H1 (cell line): Measurements from ENCODE around the gene FNDC11. TPM values are rescaled to one million over a fixed set of nuclear protein-coding genes. Genes with fewer than 3 reads are reported as not detected.

Experiments used
- CTCF ChIA-PET: fragments of 300-600 bp; sonication (Branson Sonifier 250); formaldehyde crosslinking; loops from one replicate; lab custom pipeline; 2021; ENCODE audit not compliant: partially characterized antibody; lab: Charles Lee
- POLR2A ChIA-PET: fragments of 300-600 bp; sonication (Branson Sonifier 250); formaldehyde crosslinking; loops from one replicate; lab custom pipeline; 2021; ENCODE audit warnings: inconsistent platforms; ENCODE audit not compliant: partially characterized antibody; lab: Charles Lee
- DNase-seq, 2 experiments: peaks; one replicate each; pipeline versions ENCODE4 v3.0.0 to v3.0.0-alpha.2; 2010 to 2022; ENCODE audit warnings: low spot score in 2 of 2, low read depth in 1 of 2, mixed read lengths in 1 of 2
- FAIRE-seq: peaks from 2 replicates; lab custom pipeline; 2011; peaks lifted over from hg19 to GRCh38; lab: Jason Lieb, UNC
- H2AFZ ChIP-seq: 2 replicates; pipeline ENCODE4 v1.8.1; 2012; ENCODE audit warnings: low read length, inconsistent platforms
- H2AK5ac ChIP-seq: 2 replicates; pipeline ENCODE4 v1.6.1; 2013; ENCODE audit warnings: low read depth, low read length
- H2BK120ac ChIP-seq: replicated peaks from 2 replicates; pipeline ENCODE3; 2013; ENCODE audit warnings: low read depth, low read length, inconsistent platforms
- H2BK12ac ChIP-seq: 2 replicates; pipeline ENCODE4 v1.6.1; 2013; ENCODE audit warnings: low read depth, low read length
- H2BK15ac ChIP-seq: 2 replicates; pipeline ENCODE4 v1.6.1; 2013; ENCODE audit warnings: low read length
- H2BK20ac ChIP-seq: 2 replicates; pipeline ENCODE4 v1.6.1; 2013; ENCODE audit warnings: low read length
- H2BK5ac ChIP-seq: 2 replicates; pipeline ENCODE4 v1.6.1; 2013; ENCODE audit warnings: low read depth, low read length
- H3K14ac ChIP-seq: 2 replicates; pipeline ENCODE4 v1.6.1; 2013; ENCODE audit warnings: inconsistent platforms; ENCODE audit not compliant: insufficient read length
- H3K18ac ChIP-seq: 2 replicates; pipeline ENCODE4 v1.6.1; 2013; ENCODE audit warnings: low read length; ENCODE audit errors: extremely low read depth
- H3K23ac ChIP-seq: 2 replicates; pipeline ENCODE4 v1.6.1; 2013; ENCODE audit warnings: inconsistent platforms; ENCODE audit not compliant: insufficient read length
- H3K23me2 ChIP-seq: 2 replicates; pipeline ENCODE4 v1.6.1; 2013; ENCODE audit warnings: low read depth, low read length
- H3K27ac ChIP-seq: 2 replicates; pipeline ENCODE4 v1.6.1; 2011; ENCODE audit warnings: low read depth, low read length, inconsistent platforms
- H3K27me3 ChIP-seq, 4 experiments: replicated peaks in 1 of 4; 1 replicate in 1 of 4; 2 replicates in 3 of 4; pipeline versions ENCODE4 v1.6.1 to v1.8.1; 2011 to 2013; ENCODE audit warnings: low read length in 3 of 4, mild to moderate bottlenecking in 3 of 4, inconsistent platforms in 2 of 4, mixed read lengths in 2 of 4, moderate library complexity in 1 of 4; ENCODE audit not compliant: control insufficient read depth in 3 of 4, insufficient read depth in 3 of 4; ENCODE audit errors: extremely low read depth in 1 of 4
- H3K36me3 ChIP-seq, 4 experiments: 2 replicates each; pipeline versions ENCODE4 v1.6.1 to v1.8.1; 2011 to 2013; ENCODE audit warnings: mild to moderate bottlenecking in 4 of 4, low read length in 3 of 4, moderate library complexity in 2 of 4, control low read depth in 1 of 4, inconsistent platforms in 1 of 4; ENCODE audit not compliant: insufficient read depth in 4 of 4, control insufficient read depth in 2 of 4
- H3K4ac ChIP-seq: replicated peaks from 2 replicates; pipeline ENCODE3; 2013; ENCODE audit warnings: low read length, low read depth, mixed read lengths, inconsistent platforms; ENCODE audit not compliant: insufficient read length
- H3K4me1 ChIP-seq, 4 experiments: replicated peaks in 1 of 4; 1 replicate in 1 of 4; 2 replicates in 3 of 4; pipeline versions ENCODE4 v1.6.1 to v1.8.1; 2011 to 2013; ENCODE audit warnings: low read length in 3 of 4, inconsistent platforms in 2 of 4, mixed read lengths in 1 of 4; ENCODE audit not compliant: insufficient read depth in 4 of 4, control insufficient read depth in 3 of 4
- H3K4me2 ChIP-seq, 2 experiments: 2 replicates each; pipeline versions ENCODE4 v1.6.1 to v1.8.1; 2011 to 2013; ENCODE audit warnings: low read depth in 2 of 2, low read length in 2 of 2, control low read depth in 1 of 2, inconsistent platforms in 1 of 2, mild to moderate bottlenecking in 1 of 2; ENCODE audit not compliant: insufficient read depth in 1 of 2
- H3K4me3 ChIP-seq, 4 experiments: fragments of 200-600, 300-600 bp in 1 of 4; sonication (generic), shearing (Covaris generic), sonication (Bioruptor Twin) in 1 of 4; 2 replicates each; pipeline versions ENCODE4 v1.5.1 to v1.8.1; 2011 to 2016; ENCODE audit warnings: low read length in 4 of 4, low read depth in 3 of 4, control low read depth in 2 of 4, inconsistent platforms in 2 of 4, mild to moderate bottlenecking in 2 of 4, mixed read lengths in 1 of 4, moderate library complexity in 1 of 4; ENCODE audit not compliant: insufficient read depth in 2 of 4; ENCODE audit errors: extremely low read depth in 1 of 4
- H3K56ac ChIP-seq: replicated peaks from 2 replicates; pipeline ENCODE3; 2013; ENCODE audit warnings: low read depth, mild to moderate bottlenecking, mixed read lengths, low read length, inconsistent platforms; ENCODE audit not compliant: insufficient read length
- H3K79me1 ChIP-seq: 2 replicates; pipeline ENCODE4 v1.6.1; 2013; ENCODE audit warnings: low read depth, low read length, control low read depth
- H3K79me2 ChIP-seq, 2 experiments: 2 replicates each; pipeline versions ENCODE4 v1.6.1 to v1.8.1; 2012 to 2013; ENCODE audit warnings: low read length in 2 of 2, mild to moderate bottlenecking in 2 of 2, inconsistent platforms in 1 of 2; ENCODE audit not compliant: insufficient read depth in 2 of 2, control insufficient read depth in 1 of 2
- H3K9ac ChIP-seq, 4 experiments: replicated peaks in 1 of 4; 1 replicate in 1 of 4; 2 replicates in 3 of 4; pipeline versions ENCODE4 v1.6.1 to v1.8.1; 2011 to 2013; ENCODE audit warnings: low read depth in 3 of 4, low read length in 3 of 4, control low read depth in 2 of 4, mild to moderate bottlenecking in 2 of 4, moderate library complexity in 2 of 4, inconsistent platforms in 1 of 4; ENCODE audit errors: extremely low read depth in 1 of 4
- H3K9me3 ChIP-seq, 2 experiments: 2 replicates each; pipeline versions ENCODE4 v1.6.1 to v1.8.1; 2012 to 2013; ENCODE audit warnings: mild to moderate bottlenecking in 2 of 2, moderate library complexity in 2 of 2, control low read depth in 1 of 2, inconsistent platforms in 1 of 2, low read depth in 1 of 2, low read length in 1 of 2, mixed read lengths in 1 of 2; ENCODE audit not compliant: insufficient read depth in 2 of 2
- H4K20me1 ChIP-seq, 2 experiments: replicated peaks in 1 of 2; 2 replicates each; pipeline versions ENCODE3 to v1.8.1; 2011 to 2013; ENCODE audit warnings: inconsistent platforms in 2 of 2, low read length in 2 of 2, mild to moderate bottlenecking in 1 of 2; ENCODE audit not compliant: insufficient read depth in 2 of 2, control insufficient read depth in 1 of 2
- H4K5ac ChIP-seq: 2 replicates; pipeline ENCODE4 v1.6.1; 2013; ENCODE audit warnings: low read length, low read depth, mixed read lengths, inconsistent platforms; ENCODE audit not compliant: insufficient read length
- H4K8ac ChIP-seq: 2 replicates; pipeline ENCODE4 v1.8.0; 2013; ENCODE audit warnings: mild to moderate bottlenecking, moderate library complexity, low read length, inconsistent platforms; ENCODE audit not compliant: insufficient read depth; ENCODE audit errors: extremely low read depth
- H4K91ac ChIP-seq: replicated peaks from 2 replicates; pipeline ENCODE3; 2013; ENCODE audit warnings: low read length, mixed read lengths, inconsistent platforms; ENCODE audit not compliant: insufficient read length
- CBX5 ChIP-seq: fragments of 300-800, 300-1000 bp; sonication (generic); IDR thresholded peaks from 2 replicates; pipeline ENCODE4 v1.7.1; 2016; ENCODE audit warnings: antibody characterized with exemption, low read length, low read depth
- CEBPB ChIP-seq: IDR thresholded peaks from 2 replicates; pipeline ENCODE4 v1.6.1; 2012; ENCODE audit warnings: low read depth, low read length
- CTBP2 ChIP-seq: IDR thresholded peaks from 2 replicates; pipeline ENCODE4 v1.7.0; 2011; ENCODE audit warnings: borderline replicate concordance, mild to moderate bottlenecking, moderate library complexity, mixed read lengths, low read length; ENCODE audit not compliant: insufficient read depth, insufficient read length
- HDAC2 ChIP-seq, 2 experiments: fragments of 300-600 bp in 1 of 2; sonication (generic) in 1 of 2; IDR thresholded peaks; 2 replicates each; pipeline ENCODE4 v1.6.1; 2011 to 2012; ENCODE audit warnings: low read depth in 2 of 2, low read length in 2 of 2, mild to moderate bottlenecking in 2 of 2, moderate library complexity in 2 of 2, borderline replicate concordance in 1 of 2, inconsistent platforms in 1 of 2
- MAFK ChIP-seq: IDR thresholded peaks from 2 replicates; pipeline ENCODE4 v1.6.1; 2012; ENCODE audit warnings: low read depth, mild to moderate bottlenecking, improper control_type of control experiment, low read length
- NRF1 ChIP-seq: IDR thresholded peaks from 2 replicates; pipeline ENCODE4 v1.6.1; 2011; ENCODE audit warnings: mild to moderate bottlenecking, low read depth, low read length, improper control_type of control experiment
- PHF8 ChIP-seq: fragments of 200-600 bp; sonication (generic); conservative IDR thresholded peaks from 2 replicates; pipeline ENCODE4 v1.7.1; 2012; ENCODE audit warnings: low read depth, mild to moderate bottlenecking, inconsistent platforms, low read length, moderate library complexity
- SP1 ChIP-seq: IDR thresholded peaks from 2 replicates; pipeline ENCODE4 v1.6.1; 2011; ENCODE audit warnings: low read depth, low read length
- TBP ChIP-seq: IDR thresholded peaks from 2 replicates; pipeline ENCODE4 v1.6.1; 2011; ENCODE audit warnings: low read depth, low read length, improper control_type of control experiment
- TEAD4 ChIP-seq: IDR thresholded peaks from 2 replicates; pipeline ENCODE4 v1.6.1; 2012; ENCODE audit warnings: low read depth, low read length, inconsistent platforms, mixed read lengths
- WGBS, 2 experiments: shearing (Covaris generic) in 1 of 2; methylation state at CpG; one replicate each; pipeline versions ENCODE4 v1.1.6 to v1.1.7; 2013 to 2015; ENCODE audit warnings: low lambda C conversion rate in 2 of 2, mixed read lengths in 2 of 2, inconsistent platforms in 1 of 2, low coverage in 1 of 2, missing lambda C conversion rate in 1 of 2; ENCODE audit not compliant: insufficient replicate concordance in 2 of 2, insufficient coverage in 1 of 2, insufficient read length in 1 of 2; ENCODE audit errors: extremely low coverage in 1 of 2, missing lambda C conversion rate in 1 of 2; 5-methylcytosine and 5-hydroxymethylcytosine counted together
- polyA plus RNA-seq, 7 experiments: library from polyadenylated mRNA; depleted of rRNA in 3 of 7; stranded (reverse) in 5 of 7; unstranded in 2 of 7; fragments of >200 nt in 5 of 7; fragments of 200-250 nt in 2 of 7; gene quantifications; 1 replicate in 5 of 7; 2 replicates in 1 of 7; 4 replicates in 1 of 7; pipeline versions ENCODE4 v1.2.1 to v1.2.3, GENCODE V29; 2011 to 2013; ENCODE audit warnings: missing spikeins in 2 of 7, mixed read lengths in 2 of 7
- total RNA-seq: library from RNA; stranded (reverse); fragmentation: NEBNext Ultra II Directional; extraction: Animal tissue kit (Norgen Biotek cat#: 25700); gene quantifications from 2 replicates; pipeline ENCODE4 v1.2.1, GENCODE V29; 2021
- TF ChIP-seq, protein P1 (sequence below): IDR thresholded peaks from 2 replicates; pipeline ENCODE4 v1.6.1; 2012; ENCODE audit warnings: low read length, inconsistent platforms

The FNDC11 gene
- total and polyA plus RNA-seq, 2 of the 8 experiments (the other 6 are each of a cell fraction or from before 2014, with no cell fraction given): 2.6 to 8.8 TPM

DNA sequence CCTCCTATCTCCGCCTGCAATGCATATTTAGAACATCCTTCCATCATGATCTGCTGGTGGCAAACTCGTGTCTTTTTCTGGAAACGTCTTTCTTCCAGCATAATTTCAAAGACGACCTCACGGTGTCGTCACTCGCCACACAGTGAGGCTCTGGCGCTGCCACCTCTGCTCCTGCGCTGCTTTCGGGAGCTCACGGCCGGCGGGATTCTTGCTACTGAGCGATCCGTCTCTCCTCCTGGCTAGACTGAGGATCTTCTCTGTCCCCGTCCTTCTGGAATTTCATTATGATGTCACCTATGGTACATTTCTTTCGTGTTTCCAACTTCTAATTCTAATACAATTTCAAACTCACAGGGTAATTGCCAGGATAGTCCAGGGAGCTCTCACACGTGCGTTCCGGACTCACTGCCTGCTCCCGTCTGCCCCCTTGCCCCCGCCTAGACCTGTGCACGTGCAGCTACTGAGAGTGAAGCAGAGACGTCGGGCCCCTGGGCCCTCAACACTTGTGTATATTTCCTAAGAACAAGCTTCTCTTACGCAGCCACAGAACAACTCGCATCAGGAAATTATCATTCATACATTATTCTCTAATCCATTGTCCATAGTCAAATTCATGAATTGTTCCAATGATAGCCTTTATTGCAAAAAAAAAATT is 45.6 kb downstream of the FNDC11 start:
- Histone ChIP-seq H3K4ac (no peak overlapping the region), H2BK20ac (no peak overlapping the region), H4K91ac (no peak overlapping the region), H3K4me2 (no peak overlapping the region), H3K9me3 (no peaks in the 10 kb centered on the region), H3K4me3 (no peak overlapping the region), H4K20me1 (peaks cover 0 to 3% of the 10 kb centered on the region in 2 experiments), H2BK5ac (no peak overlapping the region), H3K4me1 (no peaks in the 10 kb centered on the region), H2BK120ac (no peak overlapping the region), H3K18ac (no peak overlapping the region), H4K8ac (no peak overlapping the region; the same call in 1 of the 2 replicates), H3K23ac (no peak overlapping the region), H3K56ac (no peak overlapping the region), H3K79me2 (no peaks in the 10 kb centered on the region), H3K27ac (no peak overlapping the region), H3K36me3 (peaks cover 9 to 27% (median 10%) of the 10 kb centered on the region in 4 experiments; a peak in 7 of 8 replicates), H3K14ac (no peak overlapping the region), H3K79me1 (peaks cover 2% of the 10 kb centered on the region; the same call in 1 of the 2 replicates), H2AK5ac (no peak overlapping the region), H2BK15ac (no peak overlapping the region), H2BK12ac (no peak overlapping the region), H3K23me2 (no peaks in the 10 kb centered on the region), H2AFZ (no peak overlapping the region), H3K9ac (no peak overlapping the region), H4K5ac (no peak overlapping the region), H3K27me3 (no peaks in the 10 kb centered on the region)
- ChIA-PET CTCF (interaction anchor here (0.7 to 2.9 kb wide), 6 partner anchors 11 to 423 kb away, joined by 3 to 13 read pairs (median 4); no protein-coding TSS in a partner anchor), POLR2A (interaction anchor here (1.4 kb wide), 1 partner anchor 28 kb away, joined by 3 read pairs; the partner anchor contains the start of gene GMEB2)
- no peak for FAIRE-seq
- WGBS, 2 experiments: 89% methylated on average over 27 of the region's 27 CpGs; no CpG with 5 or more reads in 1 of the 2 experiments
- no peak for DNase-seq
- TF ChIP-seq CEBPB (no peak), CTBP2 (no peak), TEAD4 (no peak), NRF1 (no peak), HDAC2 (IDR thresholded peaks at IDR 0.05; ENCODE audit: borderline replicate concordance in 1 of 2, low read depth in 2 of 2, low read length in 2 of 2) (no peak), TBP (no peak), SP1 (no peak), PHF8 (no peak), MAFK (no peak), CBX5 (no peak)
- TF ChIP-seq, protein P1, sequence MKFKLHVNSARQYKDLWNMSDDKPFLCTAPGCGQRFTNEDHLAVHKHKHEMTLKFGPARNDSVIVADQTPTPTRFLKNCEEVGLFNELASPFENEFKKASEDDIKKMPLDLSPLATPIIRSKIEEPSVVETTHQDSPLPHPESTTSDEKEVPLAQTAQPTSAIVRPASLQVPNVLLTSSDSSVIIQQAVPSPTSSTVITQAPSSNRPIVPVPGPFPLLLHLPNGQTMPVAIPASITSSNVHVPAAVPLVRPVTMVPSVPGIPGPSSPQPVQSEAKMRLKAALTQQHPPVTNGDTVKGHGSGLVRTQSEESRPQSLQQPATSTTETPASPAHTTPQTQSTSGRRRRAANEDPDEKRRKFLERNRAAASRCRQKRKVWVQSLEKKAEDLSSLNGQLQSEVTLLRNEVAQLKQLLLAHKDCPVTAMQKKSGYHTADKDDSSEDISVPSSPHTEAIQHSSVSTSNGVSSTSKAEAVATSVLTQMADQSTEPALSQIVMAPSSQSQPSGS: no peak
